Right lobe of liver (tissue), 6 donors: ENCODE data around the gene VCL. TPM values are rescaled to one million over a fixed set of nuclear protein-coding genes. Genes with fewer than 3 reads are reported as not detected.
A peak's percentile ranks its signal among the peaks of the same experiment; 100 is the strongest.
"Not testable (repeated sequence)": the region's sequence is repeated elsewhere in the genome, so short reads cannot be mapped to it uniquely, and the experiment has no call there.

Experiments
- ATAC-seq, 4 donors: fragments of 200-7000 bp; cut with Tn5 transposase; one replicate each; pipeline ENCODE4 v1.9.1; 2020; ENCODE audit warnings: mild to moderate bottlenecking in 4 of 4, moderate library complexity in 4 of 4
- DNase-seq, 3 donors: peaks; one replicate each; pipeline ENCODE4 v3.0.0-alpha.2; 2020
- H3K27ac ChIP-seq, 3 donors: fragments of 200-600 bp; one replicate each; pipeline ENCODE4 v1.8.0; 2022
- H3K27me3 ChIP-seq, 2 donors: fragments of 200-600 bp; one replicate each; pipeline ENCODE4 v1.8.0; 2022
- H3K36me3 ChIP-seq, 4 donors: fragments of 200-600 bp; sonication (generic) in 1 of 4; one replicate each; pipeline versions ENCODE4 v1.5.1 to v1.8.0; 2017 to 2022; ENCODE audit warnings: control low read depth in 1 of 4
- H3K4me1 ChIP-seq, 4 donors: fragments of 200-600 bp; sonication (generic) in 1 of 4; one replicate each; pipeline versions ENCODE4 v1.5.1 to v1.8.0; 2017 to 2022; ENCODE audit warnings: control low read depth in 1 of 4
- H3K4me3 ChIP-seq, 3 donors: fragments of 200-600 bp; one replicate each; pipeline ENCODE4 v1.8.0; 2022
- H3K9me3 ChIP-seq, 4 donors: fragments of 200-600 bp; sonication (generic) in 1 of 4; one replicate each; pipeline versions ENCODE4 v1.5.1 to v1.8.0; 2017 to 2022; ENCODE audit warnings: control low read depth in 1 of 4
- CTCF ChIP-seq, 4 donors: fragments of 200-600 bp in 3 of 4; fragments of 450-650 bp in 1 of 4; IDR thresholded peaks; one replicate each; pipeline versions ENCODE4 v1.5.1 to v1.8.0; 2016 to 2022; ENCODE audit warnings: antibody characterized with exemption in 4 of 4, mild to moderate bottlenecking in 2 of 4
- POLR2A ChIP-seq: fragments of 450-650 bp; IDR thresholded peaks from one replicate; pipeline ENCODE4 v1.6.1; 2017; ENCODE audit warnings: antibody characterized with exemption, mild to moderate bottlenecking
- whole genome bisulfite sequencing: methylation state at CpG from one replicate; pipeline ENCODE4 v1.1.6; 2018; ENCODE audit warnings: low coverage, low lambda C conversion rate; ENCODE audit not compliant: insufficient coverage; ENCODE audit errors: missing lambda C conversion rate; 5-methylcytosine and 5-hydroxymethylcytosine counted together
- intact Hi-C, 2 donors: fragments of 100-400 bp; cut with DNase I; formaldehyde crosslinking; loops; one replicate each; pipeline versions ENCODE4 v1.11.2 to v1.14.1; 2022
- total RNA-seq, 6 experiments: library from RNA; depleted of rRNA in 2 of 6; stranded (reverse); fragments of >200 nt in 2 of 6; fragmentation: NEBNext Ultra II Directional in 3 of 6; extraction: Animal tissue kit (Norgen Biotek cat#: 25700) in 3 of 6; gene quantifications; one replicate each; pipeline versions ENCODE4 v1.1.0 to v1.2.4, GENCODE V29; 2016 to 2023
- donor health status: DM: no; HTN: yes; CAD: no.
- donor health status: DM: no; HTN: no; CAD: no.
- donor health status: DM: no; HTN: no; CAD: no.
- donor health status: DM: no; HTN: yes; CAD: no.
- donor health status: DM: no; HTN: yes; CAD: no.

VCL gene
- total RNA-seq, 6 experiments from 2014 or later: 13.2 to 58.9 (median 27.5) TPM

- Histone ChIP-seq H3K27ac (no peak overlapping the region), H3K27me3 (no peaks in the 10 kb centered on the region), H3K36me3 (no peaks in the 10 kb centered on the region), H3K4me1 (peaks cover 0 to 11% (median 2%) of the 10 kb centered on the region in 4 donors), H3K9me3 (no peaks in the 10 kb centered on the region), H3K4me3 (no peak overlapping the region)
- ATAC-seq: no peak
- no peak for TF ChIP-seq POLR2A
- no peak for TF ChIP-seq CTCF (IDR thresholded peaks at IDR 0.05)
- DNase-seq: no peak
- WGBS: 64% methylated on average over 1 of the region's 1 CpG
- intact Hi-C loops: no loop called here
Observed at GRCh38 chr10:74011770-74012169, 13.9 kb downstream of the VCL start.

- Histone ChIP-seq H3K36me3 (no peaks in the 10 kb centered on the region), H3K4me1 (peaks cover 0 to 11% (median 2%) of the 10 kb centered on the region in 4 donors), H3K27ac (no peak overlapping the region), H3K27me3 (no peaks in the 10 kb centered on the region), H3K4me3 (no peak overlapping the region), H3K9me3 (no peaks in the 10 kb centered on the region)
- ATAC-seq (no peak), DNase-seq (no peak)
- TF ChIP-seq POLR2A (no peak), CTCF (IDR thresholded peaks at IDR 0.05) (no peak)
- intact Hi-C loops: no loop called here
- 56% methylated on average over 2 of the region's 2 CpGs for WGBS
Observed at GRCh38 chr10:74012480-74012879, 14.6 kb downstream of the VCL start.

- TF ChIP-seq POLR2A: no peak
- DNase-seq: no peak
- Histone ChIP-seq H3K9me3 (no peaks in the 10 kb centered on the region), H3K36me3 (no peaks in the 10 kb centered on the region), H3K4me3 (no peak overlapping the region), H3K27me3 (no peaks in the 10 kb centered on the region), H3K27ac (no peak overlapping the region), H3K4me1 (peaks cover 0 to 11% (median 2%) of the 10 kb centered on the region in 4 donors)
- intact Hi-C loops: no loop called here
- 73% methylated on average over 1 of the region's 1 CpG for WGBS
- no peak for ATAC-seq
Observed at GRCh38 chr10:74013004-74013403, 15.1 kb downstream of the VCL start.

- H3K4me1 ChIP-seq: peaks cover 0 to 21% (median 4%) of the 10 kb centered on the region in 4 donors
Observed at GRCh38 chr10:74014574-74014973, 16.7 kb downstream of the VCL start.

GRCh38 chr10:74018241-74018640 is 20.3 kb downstream of the VCL start:
- 35% methylated on average over 2 of the region's 2 CpGs for WGBS
- H3K27me3 ChIP-seq: no peaks in the 10 kb centered on the region
- TF ChIP-seq CTCF (IDR thresholded peaks at IDR 0.05): no peak
- no peak for TF ChIP-seq POLR2A
- no peaks in the 10 kb centered on the region for H3K36me3 ChIP-seq
- H3K4me3 ChIP-seq: no peak overlapping the region
- peaks cover 0 to 11% (median 3%) of the 10 kb centered on the region in 4 donors for H3K4me1 ChIP-seq
- H3K9me3 ChIP-seq: no peaks in the 10 kb centered on the region
- H3K27ac ChIP-seq: peak overlapping the region in 1 of 3 donors; percentile 47
- peak; percentile 29 to 84 (median 66) for DNase-seq
- ATAC-seq: peak; percentile 97 to 99 (median 98)
- intact Hi-C loops: no loop called here

More at GRCh38 chr10:74014574-74014973, 16.7 kb downstream of the VCL start:
- H3K27ac ChIP-seq, H3K27me3 ChIP-seq, H3K4me3 ChIP-seq, intact Hi-C loops, H3K36me3 ChIP-seq, H3K9me3 ChIP-seq, DNase-seq, ATAC-seq: not testable (repeated sequence)
- 89% methylated on average over 2 of the region's 3 CpGs for WGBS
